Measurements from ENCODE around the gene GATB.

GRCh38 chr4:151676301-151676700 is 84.5 kb downstream of the GATB start:
- TF ChIP-seq POLR2A (IDR thresholded peaks at IDR 0.05; ENCODE audit: low read length) (no peak), GATA1 (IDR thresholded peaks at IDR 0.05; ENCODE audit: low read depth, low read length) (no peak)
